Testis (tissue), 3 donors: ENCODE results near the gene CLNK. TPM values are rescaled to one million over a fixed set of nuclear protein-coding genes. Genes with fewer than 3 reads are reported as not detected.

ENCODE experiments used
- DNase-seq: peaks from one replicate; pipeline ENCODE4 v3.0.0-alpha.2; 2019
- H3K27ac ChIP-seq, 2 donors: fragments of 200-600 bp; sonication (generic); one replicate each; pipeline ENCODE4 v1.5.1; 2019
- H3K27me3 ChIP-seq: fragments of 200-600 bp; sonication (generic); one replicate; pipeline ENCODE4 v1.5.1; 2019
- H3K36me3 ChIP-seq: fragments of 200-600 bp; sonication (generic); one replicate; pipeline ENCODE4 v1.5.1; 2017; ENCODE audit warnings: low read depth; ENCODE audit errors: missing control alignments
- H3K4me1 ChIP-seq: fragments of 200-600 bp; sonication (generic); one replicate; pipeline ENCODE4 v1.5.1; 2019
- H3K4me3 ChIP-seq, 2 donors: fragments of 200-600 bp; sonication (generic); one replicate each; pipeline ENCODE4 v1.5.1; 2017 to 2019
- H3K9me3 ChIP-seq: fragments of 200-600 bp; sonication (generic); one replicate; pipeline ENCODE4 v1.5.1; 2017
- POLR2A ChIP-seq: fragments of 450-650 bp; IDR thresholded peaks from one replicate; pipeline ENCODE4 v1.6.1; 2017; ENCODE audit warnings: antibody characterized with exemption, mild to moderate bottlenecking, moderate library complexity
- WGBS, 2 donors: methylation state at CpG; one replicate each; pipeline ENCODE4 v1.1.5; 2018; 5-methylcytosine and 5-hydroxymethylcytosine counted together
- intact Hi-C: fragments of 100-400 bp; cut with DNase I; formaldehyde crosslinking; loops from one replicate; pipeline ENCODE4 v1.15.1; 2023; ENCODE audit warnings: low total_unique reads
- polyA plus RNA-seq: library from polyadenylated mRNA; stranded (reverse); fragments of 350-450 nt; fragmentation: Illumina TruSeq; extraction: RNeasy Lipid Tissue Mini Kit (QIAGEN cat#74804); gene quantifications from one replicate; pipeline ENCODE4 v1.2.3, GENCODE V29; 2014; ENCODE audit warnings: low read depth, low replicate concordance; ENCODE audit not compliant: insufficient read depth
- total RNA-seq, 2 donors: library from RNA; depleted of rRNA; stranded (reverse); fragments of >200 nt; gene quantifications; one replicate each; pipeline ENCODE4 v1.2.3, GENCODE V29; 2016
- TF ChIP-seq, protein P1 (sequence below), 3 experiments: fragments of 450-650 bp in 2 of 3; fragments of 200-600 bp in 1 of 3; sonication (generic) in 1 of 3; IDR thresholded peaks; one replicate each; pipeline ENCODE4 v1.5.1; 2016 to 2019; ENCODE audit warnings: antibody characterized with exemption in 3 of 3, mild to moderate bottlenecking in 2 of 3, moderate library complexity in 1 of 3

Gene CLNK
- total and polyA plus RNA-seq, 3 donors from 2014 or later, result 0.12 to 0.94 TPM; not detected in 1

DNA sequence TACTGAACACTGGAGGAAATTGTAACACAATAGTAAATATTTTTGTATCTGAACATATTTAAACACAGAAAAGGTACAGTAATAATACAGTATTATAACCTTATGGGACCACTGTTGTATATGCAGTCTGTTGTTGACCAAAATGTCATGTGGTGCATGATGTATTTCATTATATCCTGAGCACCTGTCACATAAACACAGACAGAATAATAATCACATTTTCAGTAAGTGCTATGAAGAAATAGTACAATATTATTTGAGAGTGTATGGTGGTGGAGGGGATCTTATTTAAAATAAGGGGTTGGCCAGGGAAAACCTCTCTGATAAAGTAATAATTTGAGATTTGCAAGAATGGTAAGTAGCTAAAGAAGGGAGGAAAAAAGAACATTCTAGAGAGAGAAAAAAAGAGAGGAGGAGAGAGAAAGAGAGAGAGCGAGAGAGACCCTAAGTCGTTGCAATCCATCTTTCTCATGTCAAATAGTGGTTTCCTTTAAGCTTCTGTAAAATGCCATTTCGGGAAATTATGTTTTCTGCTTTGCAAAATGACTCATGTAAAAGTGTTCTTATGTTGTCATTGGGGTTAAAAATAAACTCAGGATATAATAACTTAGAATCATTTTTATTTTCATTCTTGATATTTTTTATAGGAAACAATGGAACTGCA lies 19.3 kb upstream of the CLNK start:
- TF ChIP-seq, protein P1, sequence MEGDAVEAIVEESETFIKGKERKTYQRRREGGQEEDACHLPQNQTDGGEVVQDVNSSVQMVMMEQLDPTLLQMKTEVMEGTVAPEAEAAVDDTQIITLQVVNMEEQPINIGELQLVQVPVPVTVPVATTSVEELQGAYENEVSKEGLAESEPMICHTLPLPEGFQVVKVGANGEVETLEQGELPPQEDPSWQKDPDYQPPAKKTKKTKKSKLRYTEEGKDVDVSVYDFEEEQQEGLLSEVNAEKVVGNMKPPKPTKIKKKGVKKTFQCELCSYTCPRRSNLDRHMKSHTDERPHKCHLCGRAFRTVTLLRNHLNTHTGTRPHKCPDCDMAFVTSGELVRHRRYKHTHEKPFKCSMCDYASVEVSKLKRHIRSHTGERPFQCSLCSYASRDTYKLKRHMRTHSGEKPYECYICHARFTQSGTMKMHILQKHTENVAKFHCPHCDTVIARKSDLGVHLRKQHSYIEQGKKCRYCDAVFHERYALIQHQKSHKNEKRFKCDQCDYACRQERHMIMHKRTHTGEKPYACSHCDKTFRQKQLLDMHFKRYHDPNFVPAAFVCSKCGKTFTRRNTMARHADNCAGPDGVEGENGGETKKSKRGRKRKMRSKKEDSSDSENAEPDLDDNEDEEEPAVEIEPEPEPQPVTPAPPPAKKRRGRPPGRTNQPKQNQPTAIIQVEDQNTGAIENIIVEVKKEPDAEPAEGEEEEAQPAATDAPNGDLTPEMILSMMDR (IDR thresholded peaks at IDR 0.05), result no peak
- no peak for TF ChIP-seq POLR2A
- Histone ChIP-seq H3K36me3 (no peaks in the 10 kb centered on the region), H3K9me3 (no peaks in the 10 kb centered on the region), H3K4me1 (no peaks in the 10 kb centered on the region), H3K4me3 (no peak overlapping the region), H3K27ac (no peak overlapping the region), H3K27me3 (no peaks in the 10 kb centered on the region)
- intact Hi-C loops, result no loop called here
- 67 to 74% methylated on average over 3 of the region's 3 CpGs for WGBS, 2 donors
- no peak for DNase-seq

DNA sequence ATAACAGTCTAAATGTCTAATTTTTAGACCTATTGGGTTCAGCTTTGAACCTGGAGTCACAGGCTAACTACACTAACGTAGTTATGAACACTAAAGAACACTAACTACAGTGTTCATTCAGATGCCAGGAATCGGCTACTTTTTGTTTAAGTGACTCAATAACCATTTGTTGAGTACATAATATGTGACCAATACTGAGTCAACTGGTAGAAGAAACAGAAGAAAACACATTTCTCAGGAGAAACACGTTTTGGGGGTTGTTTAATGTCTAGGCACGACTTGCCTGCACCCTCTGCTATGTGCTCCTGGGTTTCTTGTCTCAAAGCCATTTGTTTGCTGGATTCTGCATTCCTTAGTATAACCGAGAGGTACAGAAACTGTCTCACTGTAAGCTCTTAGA lies 18.6 kb upstream of the CLNK start:
- no peaks in the 10 kb centered on the region for H3K4me1 ChIP-seq
- intact Hi-C loops, result no loop called here
- TF ChIP-seq, protein P1 (IDR thresholded peaks at IDR 0.05), result no peak
- no peak for TF ChIP-seq POLR2A
- H3K9me3 ChIP-seq, result no peaks in the 10 kb centered on the region
- 73 to 90% methylated on average over 5 of the region's 5 CpGs for WGBS, 2 donors
- no peaks in the 10 kb centered on the region for H3K27me3 ChIP-seq
- DNase-seq, result no peak
- no peaks in the 10 kb centered on the region for H3K36me3 ChIP-seq
- H3K27ac ChIP-seq, result no peak overlapping the region
- H3K4me3 ChIP-seq, result no peak overlapping the region

DNA sequence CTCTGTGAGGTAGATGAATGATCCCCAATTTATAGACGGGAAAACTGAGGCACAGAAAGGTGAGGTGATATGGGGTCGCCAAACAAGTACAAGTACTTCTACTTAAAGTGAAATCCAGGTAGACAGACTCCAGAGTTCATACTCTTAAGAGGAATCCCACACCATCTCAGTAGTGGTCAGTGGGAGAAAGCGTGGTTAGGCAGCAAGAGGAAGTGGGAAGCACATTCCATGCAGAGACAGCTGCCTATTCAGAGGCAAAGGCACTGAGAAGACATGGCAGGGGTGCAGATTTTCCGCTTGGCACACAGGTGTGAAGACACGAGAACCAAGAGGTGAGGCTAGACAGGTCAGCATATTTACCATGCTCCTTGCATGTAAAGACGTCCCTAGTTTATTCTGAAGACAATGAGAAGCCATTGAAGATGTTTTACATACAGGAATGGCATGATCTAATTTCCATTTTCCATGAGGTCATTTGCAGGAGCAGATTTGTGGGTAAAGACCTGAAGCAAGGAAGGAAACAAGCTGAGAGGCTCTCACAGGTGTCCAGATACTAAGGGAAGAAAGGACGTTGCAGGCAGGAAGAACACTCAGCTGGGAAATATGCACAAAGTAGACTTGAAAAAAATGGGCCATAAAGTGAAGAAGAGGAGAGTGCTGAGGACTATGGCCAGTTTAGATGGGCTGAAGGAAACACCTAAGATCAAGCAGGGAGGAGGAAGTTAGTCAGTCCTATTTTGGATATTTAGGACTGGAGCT lies 17.3 kb upstream of the CLNK start:
- Histone ChIP-seq H3K27ac (no peak overlapping the region), H3K4me3 (no peak overlapping the region), H3K9me3 (no peaks in the 10 kb centered on the region), H3K27me3 (no peaks in the 10 kb centered on the region), H3K4me1 (no peaks in the 10 kb centered on the region), H3K36me3 (no peaks in the 10 kb centered on the region)
- no peak for DNase-seq
- intact Hi-C loops, result no loop called here
- WGBS, 2 donors, result 86 to 88% methylated on average over 7 of the region's 7 CpGs
- no peak for TF ChIP-seq POLR2A
- TF ChIP-seq, protein P1 (IDR thresholded peaks at IDR 0.05), result no peak

DNA sequence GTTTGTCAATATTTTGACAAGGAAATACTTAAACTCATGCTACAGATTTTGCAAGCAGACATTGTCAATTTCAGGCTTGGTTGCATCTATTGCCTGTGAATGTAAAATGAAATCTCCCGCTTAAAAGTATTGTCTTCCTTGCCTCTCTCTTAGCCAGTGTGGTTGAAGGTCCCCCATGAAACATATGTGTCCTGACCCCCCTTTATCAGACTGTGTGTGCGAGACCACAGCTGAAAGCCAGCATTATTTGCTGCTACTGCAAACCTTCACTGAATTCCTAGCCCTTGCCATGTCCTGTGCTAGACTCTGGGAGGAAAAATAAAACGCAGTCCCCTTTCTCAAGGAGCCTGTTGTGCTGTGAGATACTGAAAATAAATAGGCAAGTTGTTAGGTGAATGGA lies 16.6 kb upstream of the CLNK start:
- Histone ChIP-seq H3K36me3 (no peaks in the 10 kb centered on the region), H3K4me3 (no peak overlapping the region), H3K27ac (no peak overlapping the region), H3K27me3 (no peaks in the 10 kb centered on the region), H3K4me1 (no peaks in the 10 kb centered on the region), H3K9me3 (no peaks in the 10 kb centered on the region)
- DNase-seq, result no peak
- intact Hi-C loops, result no loop called here
- WGBS, 2 donors, result 58 to 81% methylated on average over 3 of the region's 3 CpGs
- TF ChIP-seq, protein P1 (IDR thresholded peaks at IDR 0.05), result no peak
- no peak for TF ChIP-seq POLR2A
